HEK293 (cell line): ENCODE results near the gene SLC38A8.

Source experiments
- HOXC10 ChIP-seq: sonication (generic); formaldehyde crosslinking; IDR thresholded peaks from 2 replicates; pipeline ENCODE4 v1.8.1; 2023; ENCODE audit warnings: mild to moderate bottlenecking, missing genetic modification reagents
- REST ChIP-seq: fragments of 450-650 bp; formaldehyde crosslinking; IDR thresholded peaks from 2 replicates; pipeline ENCODE4 v1.5.1; 2016; ENCODE audit warnings: missing biosample characterization, missing genetic modification characterization
- YY1 ChIP-seq: fragments of 450-650 bp; formaldehyde crosslinking; IDR thresholded peaks from 2 replicates; pipeline ENCODE4 v1.5.1; 2018; ENCODE audit warnings: missing biosample characterization, missing genetic modification characterization
- ZNF114 ChIP-seq: fragments of 450-650 bp; formaldehyde crosslinking; IDR thresholded peaks from 2 replicates; pipeline ENCODE4 v1.5.0; 2017; ENCODE audit warnings: missing biosample characterization, missing genetic modification characterization
- ZNF157 ChIP-seq: fragments of 450-650 bp; formaldehyde crosslinking; IDR thresholded peaks from 2 replicates; pipeline ENCODE4 v1.5.1; 2016; ENCODE audit warnings: missing biosample characterization, missing genetic modification characterization
- ZNF169 ChIP-seq: fragments of 450-650 bp; formaldehyde crosslinking; IDR thresholded peaks from 2 replicates; pipeline ENCODE4 v1.5.1; 2016; ENCODE audit warnings: missing biosample characterization, missing genetic modification characterization
- ZNF18 ChIP-seq: fragments of 450-650 bp; formaldehyde crosslinking; IDR thresholded peaks from 2 replicates; pipeline ENCODE4 v1.5.1; 2016; ENCODE audit warnings: missing biosample characterization, missing genetic modification characterization
- ZNF530 ChIP-seq: fragments of 450-650 bp; formaldehyde crosslinking; IDR thresholded peaks from 2 replicates; pipeline ENCODE4 v1.5.1; 2016; ENCODE audit warnings: low read depth, missing biosample characterization, missing genetic modification characterization
- ZNF558 ChIP-seq: fragments of 450-650 bp; formaldehyde crosslinking; IDR thresholded peaks from 2 replicates; pipeline ENCODE4 v1.5.1; 2016; ENCODE audit warnings: missing biosample characterization, missing genetic modification characterization
- ZNF560 ChIP-seq: fragments of 450-650 bp; formaldehyde crosslinking; IDR thresholded peaks from 2 replicates; pipeline ENCODE4 v1.5.1; 2017; ENCODE audit warnings: missing biosample characterization, missing genetic modification characterization, borderline replicate concordance
- ZSCAN18 ChIP-seq: fragments of 450-650 bp; formaldehyde crosslinking; IDR thresholded peaks from 2 replicates; pipeline ENCODE4 v1.5.1; 2016; ENCODE audit warnings: missing biosample characterization, missing genetic modification characterization
- TF ChIP-seq, protein P1 (sequence below): fragments of 450-650 bp; formaldehyde crosslinking; IDR thresholded peaks from 2 replicates; pipeline ENCODE4 v1.5.1; 2016; ENCODE audit warnings: missing biosample characterization, missing genetic modification characterization

- TF ChIP-seq, protein P1, sequence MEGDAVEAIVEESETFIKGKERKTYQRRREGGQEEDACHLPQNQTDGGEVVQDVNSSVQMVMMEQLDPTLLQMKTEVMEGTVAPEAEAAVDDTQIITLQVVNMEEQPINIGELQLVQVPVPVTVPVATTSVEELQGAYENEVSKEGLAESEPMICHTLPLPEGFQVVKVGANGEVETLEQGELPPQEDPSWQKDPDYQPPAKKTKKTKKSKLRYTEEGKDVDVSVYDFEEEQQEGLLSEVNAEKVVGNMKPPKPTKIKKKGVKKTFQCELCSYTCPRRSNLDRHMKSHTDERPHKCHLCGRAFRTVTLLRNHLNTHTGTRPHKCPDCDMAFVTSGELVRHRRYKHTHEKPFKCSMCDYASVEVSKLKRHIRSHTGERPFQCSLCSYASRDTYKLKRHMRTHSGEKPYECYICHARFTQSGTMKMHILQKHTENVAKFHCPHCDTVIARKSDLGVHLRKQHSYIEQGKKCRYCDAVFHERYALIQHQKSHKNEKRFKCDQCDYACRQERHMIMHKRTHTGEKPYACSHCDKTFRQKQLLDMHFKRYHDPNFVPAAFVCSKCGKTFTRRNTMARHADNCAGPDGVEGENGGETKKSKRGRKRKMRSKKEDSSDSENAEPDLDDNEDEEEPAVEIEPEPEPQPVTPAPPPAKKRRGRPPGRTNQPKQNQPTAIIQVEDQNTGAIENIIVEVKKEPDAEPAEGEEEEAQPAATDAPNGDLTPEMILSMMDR (tag by site-specific recombination) = no peak
- TF ChIP-seq ZNF157 (tag by site-specific recombination) (no peak), ZNF558 (tag by site-specific recombination) (no peak), ZNF114 (tag by site-specific recombination) (no peak), YY1 (no peak), ZSCAN18 (tag by site-specific recombination) (no peak), ZNF169 (tag by site-specific recombination) (no peak), ZNF530 (tag by site-specific recombination) (no peak), ZNF18 (tag by site-specific recombination) (no peak), REST (tag by site-specific recombination) (no peak), HOXC10 (CRISPR knock-in tag) (no peak), ZNF560 (tag by site-specific recombination) (no peak)
Observed at GRCh38 chr16:84085773-84086172, 43.2 kb upstream of the SLC38A8 start.
